ENCODE results near the gene FARP1. TPM values are rescaled to one million over a fixed set of nuclear protein-coding genes. Genes with fewer than 3 reads are reported as not detected.

FARP1 gene
- total RNA-seq, 2 experiments from 2014 or later, result not detected

GRCh38 chr13:98307463-98308085, 164.7 kb downstream of the FARP1 start:
- no TSS peak for BruUV-seq (replicated peaks)
- no peak overlapping the region for H3K4me2 ChIP-seq (ENCODE audit: low read length)
- intact Hi-C loops (cut with micrococcal nuclease; ENCODE audit: unreplicated experiment), result no loop called here

GRCh38 chr13:98308086-98308911, 165.4 kb downstream of the FARP1 start:
- Histone ChIP-seq H2AFZ (ENCODE audit: low read length) (no peak overlapping the region), H4K20me1 (ENCODE audit: insufficient read depth, low read length) (no peaks in the 10 kb centered on the region), H3K4me1 (ENCODE audit: insufficient read depth, low read length, poor library complexity, severe bottlenecking) (no peaks in the 10 kb centered on the region), H3K4me2 (ENCODE audit: low read length) (no peak overlapping the region), H3K4me3 (ENCODE audit: low read depth, low read length, poor library complexity, severe bottlenecking) (no peak overlapping the region), H3K36me3 (ENCODE audit: insufficient read depth, low read length) (no peaks in the 10 kb centered on the region), H3K79me2 (ENCODE audit: insufficient read depth, low read depth, low read length) (no peaks in the 10 kb centered on the region), H3K9me3 (ENCODE audit: low read length) (no peaks in the 10 kb centered on the region), H3K9me2 (ENCODE audit: insufficient read depth, low read length) (no peaks in the 10 kb centered on the region), H3K27ac (ENCODE audit: low read depth, low read length, poor library complexity, severe bottlenecking) (no peak overlapping the region)
- POLR2A ChIA-PET, result interaction anchor here (0.6 kb wide), 1 partner anchor 570 kb away, joined by 4 read pairs; no protein-coding TSS in a partner anchor
- no TSS peak for BruUV-seq (replicated peaks)
- DNase-seq (ENCODE audit: low spot score), result no peak
- CTCF ChIA-PET (ENCODE audit: unreplicated experiment), result no interaction called here
- intact Hi-C loops (cut with micrococcal nuclease; ENCODE audit: unreplicated experiment), result no loop called here
- TF ChIP-seq EZH2phosphoT487 (IDR thresholded peaks at IDR 0.05; ENCODE audit: borderline replicate concordance, low read depth, low read length) (no peak), CTCF (conservative IDR thresholded peaks at IDR 0.05; ENCODE audit: low read length) (no peak)

More at GRCh38 chr13:98307463-98308085, 164.7 kb downstream of the FARP1 start:
- TF ChIP-seq CTCF (conservative IDR thresholded peaks at IDR 0.05; ENCODE audit: low read length) (no peak), EZH2phosphoT487 (IDR thresholded peaks at IDR 0.05; ENCODE audit: borderline replicate concordance, low read depth, low read length) (no peak)
- Histone ChIP-seq H2AFZ (ENCODE audit: low read length) (no peak overlapping the region), H4K20me1 (ENCODE audit: insufficient read depth, low read length) (no peaks in the 10 kb centered on the region), H3K27ac (ENCODE audit: low read depth, low read length, poor library complexity, severe bottlenecking) (no peak overlapping the region), H3K36me3 (ENCODE audit: insufficient read depth, low read length) (no peaks in the 10 kb centered on the region), H3K4me1 (ENCODE audit: insufficient read depth, low read length, poor library complexity, severe bottlenecking) (no peaks in the 10 kb centered on the region), H3K9me2 (ENCODE audit: insufficient read depth, low read length) (no peaks in the 10 kb centered on the region), H3K9me3 (ENCODE audit: low read length) (no peaks in the 10 kb centered on the region), H3K4me3 (ENCODE audit: low read depth, low read length, poor library complexity, severe bottlenecking) (no peak overlapping the region), H3K79me2 (ENCODE audit: insufficient read depth, low read depth, low read length) (no peaks in the 10 kb centered on the region)
- DNase-seq (ENCODE audit: low spot score), result no peak
- POLR2A ChIA-PET, result interaction anchor here (0.6 kb wide), 1 partner anchor 569 kb away, joined by 4 read pairs; no protein-coding TSS in a partner anchor
- CTCF ChIA-PET (ENCODE audit: unreplicated experiment), result no interaction called here
